Amniotic stem cell (primary cell): Measurements from ENCODE around the gene SCN10A.
A peak's percentile ranks its signal among the peaks of the same experiment; 100 is the strongest.

Experiments
- DNase-seq: peaks from one replicate; lab custom pipeline; 2025; lab: John Stamatoyannopoulos, UW

Gene SCN10A

GRCh38 chr3:38816026-38816425, at the start of gene SCN10A:
Gene SCN10A, minus strand, starts transcription at chr3:38816217. Its CDS starts 22,207 bp downstream, at chr3:38794010.
- DNase-seq: no peak

GRCh38 chr3:38853011-38853410, 37.0 kb upstream of the SCN10A start:
- no peak for DNase-seq

GRCh38 chr3:38843898-38844297, 27.9 kb upstream of the SCN10A start:
- DNase-seq: peak; percentile 50

GRCh38 chr3:38842266-38842965, 26.4 kb upstream of the SCN10A start:
- no peak for DNase-seq

- DNase-seq: no peak
Measured at GRCh38 chr3:38840987-38841386, 25.0 kb upstream of the SCN10A start.

GRCh38 chr3:38837358-38837757, 21.3 kb upstream of the SCN10A start:
- DNase-seq: no peak

- no peak for DNase-seq
Measured at GRCh38 chr3:38836561-38836960, 20.5 kb upstream of the SCN10A start.

- no peak for DNase-seq
Measured at GRCh38 chr3:38835939-38836338, 19.9 kb upstream of the SCN10A start.

GRCh38 chr3:38834717-38835116, 18.7 kb upstream of the SCN10A start:
- no peak for DNase-seq

GRCh38 chr3:38834110-38834509, 18.1 kb upstream of the SCN10A start:
- DNase-seq: no peak

GRCh38 chr3:38829404-38829803, 13.4 kb upstream of the SCN10A start:
- DNase-seq: no peak

GRCh38 chr3:38828681-38829080, 12.7 kb upstream of the SCN10A start:
- no peak for DNase-seq

- DNase-seq: no peak
Measured at GRCh38 chr3:38827791-38828190, 11.8 kb upstream of the SCN10A start.

GRCh38 chr3:38826001-38826400, 10.0 kb upstream of the SCN10A start:
- no peak for DNase-seq

- DNase-seq: no peak
Measured at GRCh38 chr3:38824349-38824748, 8.3 kb upstream of the SCN10A start.

GRCh38 chr3:38823722-38824121, 7.7 kb upstream of the SCN10A start:
- no peak for DNase-seq

- DNase-seq: no peak
Measured at GRCh38 chr3:38823186-38823585, 7.2 kb upstream of the SCN10A start.

GRCh38 chr3:38811822-38812221, 4.2 kb downstream of the SCN10A start:
- no peak for DNase-seq

GRCh38 chr3:38805765-38806386, 10.1 kb downstream of the SCN10A start:
- DNase-seq: peak; percentile 56

- DNase-seq: no peak
Measured at GRCh38 chr3:38805004-38805403, 11.0 kb downstream of the SCN10A start.

- no peak for DNase-seq
Measured at GRCh38 chr3:38800511-38800910, 15.5 kb downstream of the SCN10A start.

- DNase-seq: no peak
Measured at GRCh38 chr3:38793721-38794120, 22.3 kb downstream of the SCN10A start.

- no peak for DNase-seq
Measured at GRCh38 chr3:38792983-38793382, 23.0 kb downstream of the SCN10A start.

GRCh38 chr3:38782148-38782547, 33.9 kb downstream of the SCN10A start:
- DNase-seq: no peak
